ENCODE measurements around the gene RWDD1.

- TF ChIP-seq TAF1 (IDR thresholded peaks at IDR 0.05; ENCODE audit: borderline replicate concordance, low read depth, low read length) (no peak), POLR2AphosphoS5 (IDR thresholded peaks at IDR 0.05; ENCODE audit: low read depth, low read length) (no peak), POLR2A (IDR thresholded peaks at IDR 0.05; ENCODE audit: low read depth, low read length) (no peak)
These were observed 43.2 kb upstream of the RWDD1 start for GRCh38 chr6:116528133-116528532.

All from GM12892 (cell line).